GM12892 (cell line): ENCODE results near the gene MT1M.
"Not testable (repeated sequence)": the region's sequence is repeated elsewhere in the genome, so short reads cannot be mapped to it uniquely, and the experiment has no call there.

Experiments used
- DNase-seq: peaks from one replicate; pipeline ENCODE4 v3.0.0; 2011; ENCODE audit not compliant: insufficient read length
- FAIRE-seq: peaks from 2 replicates; lab custom pipeline; 2011; peaks lifted over from hg19 to GRCh38; lab: Jason Lieb, UNC
- POLR2A ChIP-seq: IDR thresholded peaks from 2 replicates; pipeline ENCODE4 v1.6.1; 2011; ENCODE audit warnings: low read depth, low read length, control low read depth
- POLR2AphosphoS5 ChIP-seq: IDR thresholded peaks from 2 replicates; pipeline ENCODE4 v1.6.1; 2011; ENCODE audit warnings: low read depth, low read length, control low read depth
- TAF1 ChIP-seq: IDR thresholded peaks from 2 replicates; pipeline ENCODE4 v1.6.1; 2011; ENCODE audit warnings: low read depth, mild to moderate bottlenecking, control low read depth, low read length, borderline replicate concordance

Gene MT1M

GRCh38 chr16:56645838-56646237 is 13.4 kb downstream of the MT1M start:
- FAIRE-seq (no peak), DNase-seq (no peak)
- no peak for TF ChIP-seq TAF1
- TF ChIP-seq POLR2AphosphoS5: no peak
- no peak for TF ChIP-seq POLR2A

- TF ChIP-seq POLR2AphosphoS5: no peak
- TF ChIP-seq TAF1: no peak
- TF ChIP-seq POLR2A: no peak
- FAIRE-seq (no peak), DNase-seq (no peak)
These were observed 15.4 kb downstream of the MT1M start for GRCh38 chr16:56647641-56648431.

- FAIRE-seq: no peak
- TF ChIP-seq TAF1 (no peak), POLR2A (no peak), POLR2AphosphoS5 (no peak)
- DNase-seq: no peak
These were observed 16.8 kb downstream of the MT1M start for GRCh38 chr16:56649271-56649670.

GRCh38 chr16:56649820-56650219 is 17.4 kb downstream of the MT1M start:
- FAIRE-seq: no peak
- TF ChIP-seq POLR2AphosphoS5: no peak
- no peak for TF ChIP-seq TAF1
- DNase-seq: no peak

GRCh38 chr16:56651586-56651985 is 19.1 kb downstream of the MT1M start, which contains the start of gene MT1B:
TSS of gene MT1B (plus strand) at chr16:56651886. CDS start at chr16:56651954, 68 bp downstream.
- TF ChIP-seq POLR2AphosphoS5: no peak
- TF ChIP-seq POLR2A: no peak
- TF ChIP-seq TAF1: no peak
- no peak for FAIRE-seq
- DNase-seq: no peak

GRCh38 chr16:56652600-56652999 is 20.1 kb downstream of the MT1M start:
- TF ChIP-seq POLR2AphosphoS5 (no peak), POLR2A (no peak), TAF1 (no peak)
- FAIRE-seq (no peak), DNase-seq (no peak)

GRCh38 chr16:56653218-56653617 is 20.8 kb downstream of the MT1M start:
- FAIRE-seq (no peak), DNase-seq (no peak)
- TF ChIP-seq TAF1 (no peak), POLR2A (no peak), POLR2AphosphoS5 (no peak)

- DNase-seq (no peak), FAIRE-seq (no peak)
- TF ChIP-seq POLR2AphosphoS5: no peak
- no peak for TF ChIP-seq POLR2A
- TF ChIP-seq TAF1: no peak
These were observed 25.3 kb downstream of the MT1M start, which contains the start of gene MT1F for GRCh38 chr16:56657555-56658326. TSS of gene MT1F (plus strand) at chr16:56657959. CDS start at chr16:56658059, 100 bp downstream.

- TF ChIP-seq POLR2AphosphoS5: no peak
- no peak for TF ChIP-seq TAF1
- TF ChIP-seq POLR2A: no peak
- DNase-seq: no peak
- no peak for FAIRE-seq
These were observed 25.9 kb downstream of the MT1M start for GRCh38 chr16:56658327-56658875.

GRCh38 chr16:56662357-56663354 is 30.2 kb downstream of the MT1M start:
- no peak for TF ChIP-seq POLR2AphosphoS5
- no peak for TF ChIP-seq TAF1
- no peak for TF ChIP-seq POLR2A
- no peak for FAIRE-seq
- DNase-seq: no peak

GRCh38 chr16:56664506-56664905 is 32.0 kb downstream of the MT1M start:
- FAIRE-seq: no peak

GRCh38 chr16:56665286-56666261 is 33.1 kb downstream of the MT1M start:
- not testable (repeated sequence) for FAIRE-seq, DNase-seq

More at GRCh38 chr16:56664506-56664905, 32.0 kb downstream of the MT1M start:
- TF ChIP-seq TAF1 (no peak), POLR2A (no peak), POLR2AphosphoS5 (no peak)
- DNase-seq: no peak
